GM23248 (cell line): Measurements from ENCODE around the gene HOXB2. TPM values are rescaled to one million over a fixed set of nuclear protein-coding genes. Genes with fewer than 3 reads are reported as not detected.

Experiments used
- DNase-seq: peaks from one replicate; pipeline ENCODE4 v3.0.0-alpha.2; 2015
- H2AFZ ChIP-seq: fragments of 200-600 bp; sonication (generic); 2 replicates; pipeline ENCODE4 v1.6.1; 2016; ENCODE audit warnings: antibody characterized with exemption
- H3F3A ChIP-seq: fragments of 200-600 bp; sonication (generic); 2 replicates; pipeline ENCODE4 v1.6.1; 2016; ENCODE audit warnings: mild to moderate bottlenecking, antibody characterized with exemption, mixed run types; ENCODE audit not compliant: insufficient read depth
- H3K27ac ChIP-seq: fragments of 200-600 bp; sonication (generic); 2 replicates; pipeline ENCODE4 v1.5.1; 2016; ENCODE audit warnings: mild to moderate bottlenecking
- H3K27me3 ChIP-seq: fragments of 200-600 bp; sonication (generic); replicated peaks from 2 replicates; pipeline ENCODE4 v1.6.1; 2016; ENCODE audit warnings: mild to moderate bottlenecking; ENCODE audit not compliant: insufficient read depth
- H3K36me3 ChIP-seq: fragments of 200-600 bp; sonication (generic); 2 replicates; pipeline ENCODE4 v1.6.1; 2016; ENCODE audit warnings: low read depth, mild to moderate bottlenecking
- H3K4me1 ChIP-seq: fragments of 200-600 bp; sonication (generic); 2 replicates; pipeline ENCODE4 v1.6.1; 2016; ENCODE audit warnings: mild to moderate bottlenecking; ENCODE audit not compliant: insufficient read depth
- H3K4me2 ChIP-seq: fragments of 200-600 bp; sonication (generic); one replicate; pipeline ENCODE4 v1.6.1; 2016; ENCODE audit warnings: mild to moderate bottlenecking; ENCODE audit not compliant: unreplicated experiment
- H3K4me3 ChIP-seq: fragments of 200-600 bp; sonication (generic); 2 replicates; pipeline ENCODE4 v1.5.1; 2016; ENCODE audit warnings: mild to moderate bottlenecking
- H3K79me2 ChIP-seq: fragments of 200-600 bp; sonication (generic); 2 replicates; pipeline ENCODE4 v1.6.1; 2016; ENCODE audit warnings: mild to moderate bottlenecking; ENCODE audit not compliant: insufficient read depth
- H3K9ac ChIP-seq: fragments of 200-600 bp; sonication (generic); 2 replicates; pipeline ENCODE4 v1.6.1; 2016; ENCODE audit warnings: mild to moderate bottlenecking
- H3K9me2 ChIP-seq: fragments of 200-600 bp; sonication (generic); 2 replicates; pipeline ENCODE4 v1.6.1; 2016; ENCODE audit warnings: mixed run types, mild to moderate bottlenecking, moderate library complexity; ENCODE audit not compliant: insufficient read depth
- H3K9me3 ChIP-seq: fragments of 200-600 bp; sonication (generic); one replicate; pipeline ENCODE4 v1.6.1; 2017; ENCODE audit warnings: low read depth
- H4K20me1 ChIP-seq: fragments of 200-600 bp; sonication (generic); 2 replicates; pipeline ENCODE4 v1.6.0; 2016; ENCODE audit not compliant: insufficient read depth
- EZH2 ChIP-seq: fragments of 200-600 bp; sonication (generic); IDR thresholded peaks from 2 replicates; pipeline ENCODE4 v1.6.1; 2018; ENCODE audit warnings: antibody characterized with exemption, mild to moderate bottlenecking; ENCODE audit not compliant: insufficient read depth, poor library complexity, severe bottlenecking
- EZH2phosphoT487 ChIP-seq: fragments of 200-600 bp; sonication (generic); IDR thresholded peaks from 2 replicates; pipeline ENCODE4 v1.6.1; 2018; ENCODE audit warnings: antibody characterized with exemption, moderate library complexity, mild to moderate bottlenecking, low read depth; ENCODE audit not compliant: insufficient read depth
- WGBS, 2 experiments: methylation state at CpG; one replicate each; pipeline ENCODE4 v1.1.6; 2015 to 2017; ENCODE audit warnings: low lambda C conversion rate in 2 of 2, low coverage in 1 of 2; ENCODE audit errors: missing lambda C conversion rate in 2 of 2; 5-methylcytosine and 5-hydroxymethylcytosine counted together
- in situ Hi-C: fragments of 300-500 bp; cut with MboI; formaldehyde crosslinking; loops from 2 replicates; pipeline ENCODE4 v1.15.0; 2020
- polyA plus RNA-seq: library from polyadenylated mRNA; unstranded; fragments of >200 nt; fragmentation: Nextera tagmentation; extraction: Ambion mirVana; gene quantifications from 2 replicates; pipeline ENCODE4 v1.2.1, GENCODE V29; 2016
- total RNA-seq: library from RNA; depleted of rRNA; stranded (reverse); fragments of >200 nt; shearing (Covaris generic); gene quantifications from 2 replicates; pipeline ENCODE4 v1.2.3, GENCODE V29; 2014

Gene HOXB2
- total and polyA plus RNA-seq, 2 experiments from 2014 or later = 12.1 to 25.3 TPM

GRCh38 chr17:48499735-48500434 is 45.0 kb downstream of the HOXB2 start:
- no peaks in the 10 kb centered on the region for H3K36me3 ChIP-seq
- H3K79me2 ChIP-seq = no peaks in the 10 kb centered on the region
- H3K9me2 ChIP-seq = no peaks in the 10 kb centered on the region
- no peak for TF ChIP-seq EZH2
- TF ChIP-seq EZH2phosphoT487 = no peak
- H3K4me1 ChIP-seq = no peaks in the 10 kb centered on the region
- H4K20me1 ChIP-seq = no peaks in the 10 kb centered on the region
- no peak for DNase-seq
- no peaks in the 10 kb centered on the region for H3K27me3 ChIP-seq
- H3K4me2 ChIP-seq = no peak overlapping the region
- no peaks in the 10 kb centered on the region for H3K9me3 ChIP-seq
- H3F3A ChIP-seq = no peaks in the 10 kb centered on the region
- H2AFZ ChIP-seq = no peak overlapping the region
- in situ Hi-C loops = no loop called here
- no peak overlapping the region for H3K4me3 ChIP-seq
- no peak overlapping the region for H3K9ac ChIP-seq
- WGBS, 2 experiments = 95 to 98% methylated on average over 5 of the region's 5 CpGs
- H3K27ac ChIP-seq = no peak overlapping the region

DNA sequence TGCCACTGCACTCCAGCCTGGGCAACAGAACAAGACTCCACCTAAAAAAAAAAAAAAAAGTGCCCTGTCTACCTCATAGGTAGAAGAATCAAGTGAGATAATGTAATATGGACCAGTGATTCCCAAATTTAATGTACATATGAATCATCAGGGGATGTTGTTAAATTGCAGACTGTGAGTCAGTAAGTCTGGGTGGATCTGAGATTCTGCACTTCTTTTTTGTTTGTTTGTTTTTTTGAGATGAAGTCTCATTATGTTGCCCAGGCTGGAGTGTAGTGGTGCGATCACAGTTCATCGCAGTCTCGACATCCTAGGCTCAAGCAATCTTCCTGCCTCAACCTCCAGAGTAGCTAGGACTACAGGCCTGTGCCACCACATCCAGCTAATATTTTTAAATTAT is 45.7 kb downstream of the HOXB2 start:
- H2AFZ ChIP-seq = no peak overlapping the region
- peak; percentile 65 for DNase-seq
- H3K27ac ChIP-seq = no peak overlapping the region
- H3K4me1 ChIP-seq = 0 out of 2 replicates have a peak, but pooled peaks cover 3% of the 10 kb centered on the region
- TF ChIP-seq EZH2phosphoT487 (no peak), EZH2 (no peak)
- H3K9ac ChIP-seq = no peak overlapping the region
- no peaks in the 10 kb centered on the region for H3K9me3 ChIP-seq
- no peak overlapping the region for H3K4me3 ChIP-seq
- H3F3A ChIP-seq = peaks cover 6% of the 10 kb centered on the region; the same call in 1 of the 2 replicates
- no peaks in the 10 kb centered on the region for H3K79me2 ChIP-seq
- no peaks in the 10 kb centered on the region for H3K36me3 ChIP-seq
- H4K20me1 ChIP-seq = no peaks in the 10 kb centered on the region
- no peaks in the 10 kb centered on the region for H3K27me3 ChIP-seq
- 93 to 98% methylated on average over 3 of the region's 3 CpGs for WGBS, 2 experiments
- H3K9me2 ChIP-seq = no peaks in the 10 kb centered on the region
- in situ Hi-C loops = no loop called here
- no peak overlapping the region for H3K4me2 ChIP-seq

DNA sequence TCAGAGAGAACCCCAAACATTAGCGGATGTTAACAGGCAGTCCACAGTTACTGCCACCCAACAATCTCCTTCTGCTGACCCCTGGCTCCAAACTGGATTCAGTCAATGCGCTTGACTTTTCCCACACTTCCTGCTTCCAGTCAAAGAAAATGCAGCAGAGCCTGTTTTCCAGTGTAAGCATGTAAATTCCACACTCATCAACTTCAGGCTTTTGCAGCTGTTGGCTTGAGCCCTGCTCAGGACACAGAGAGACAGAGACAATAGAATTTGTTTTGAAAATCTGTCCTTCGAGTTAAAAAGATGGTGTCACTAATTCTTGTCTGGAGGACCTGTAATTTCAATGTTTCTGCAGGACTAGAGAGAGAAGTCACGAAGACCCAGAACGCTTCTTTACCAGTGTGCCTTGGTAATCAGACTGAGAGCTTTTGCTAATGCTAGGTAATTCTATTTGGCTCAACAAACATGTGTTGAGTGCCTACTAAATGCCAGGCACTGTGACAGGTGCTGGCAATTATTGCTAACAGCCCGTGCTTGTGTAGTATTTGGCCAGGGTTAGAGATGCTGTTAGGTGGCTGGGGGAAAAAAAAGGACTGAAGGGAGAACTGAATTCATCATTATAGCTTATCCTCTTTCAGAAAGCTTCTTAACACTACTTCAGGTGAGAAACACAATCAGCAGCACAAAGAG is 46.6 kb downstream of the HOXB2 start:
- 0 out of 2 replicates have a peak, but pooled peaks cover 3% of the 10 kb centered on the region for H3K4me1 ChIP-seq
- H3K9ac ChIP-seq = no peak overlapping the region
- TF ChIP-seq EZH2phosphoT487 (no peak), EZH2 (no peak)
- no peak for DNase-seq
- no peaks in the 10 kb centered on the region for H3K9me2 ChIP-seq
- no peaks in the 10 kb centered on the region for H3K36me3 ChIP-seq
- no peak overlapping the region for H2AFZ ChIP-seq
- no peaks in the 10 kb centered on the region for H3K79me2 ChIP-seq
- H3K9me3 ChIP-seq = no peaks in the 10 kb centered on the region
- in situ Hi-C loops = no loop called here
- H3F3A ChIP-seq = peaks cover 10% of the 10 kb centered on the region; the same call in 1 of the 2 replicates
- H4K20me1 ChIP-seq = no peaks in the 10 kb centered on the region
- no peak overlapping the region for H3K27ac ChIP-seq
- no peak overlapping the region for H3K4me3 ChIP-seq
- 84 to 87% methylated on average over 6 of the region's 6 CpGs for WGBS, 2 experiments
- no peaks in the 10 kb centered on the region for H3K27me3 ChIP-seq
- H3K4me2 ChIP-seq = no peak overlapping the region

GRCh38 chr17:48497103-48497502 is 47.8 kb downstream of the HOXB2 start:
- Histone ChIP-seq H3K27ac (no peak overlapping the region), H3K36me3 (no peaks in the 10 kb centered on the region), H4K20me1 (no peaks in the 10 kb centered on the region), H3K9me3 (no peaks in the 10 kb centered on the region), H3F3A (peaks cover 10% of the 10 kb centered on the region; the same call in 1 of the 2 replicates), H3K79me2 (no peaks in the 10 kb centered on the region), H3K9ac (no peak overlapping the region), H3K4me3 (no peak overlapping the region), H3K27me3 (no peaks in the 10 kb centered on the region), H3K4me2 (no peak overlapping the region), H3K9me2 (no peaks in the 10 kb centered on the region), H3K4me1 (peaks cover 8% of the 10 kb centered on the region), H2AFZ (no peak overlapping the region)
- TF ChIP-seq EZH2 (no peak), EZH2phosphoT487 (no peak)
- DNase-seq = peak; percentile 44
- WGBS, 2 experiments = 27 to 40% methylated on average over 2 of the region's 2 CpGs
- in situ Hi-C loops = no loop called here
